GM03348 (cell line): ENCODE data around the gene FAM72D.
"Not testable (repeated sequence)": the region's sequence is repeated elsewhere in the genome, so short reads cannot be mapped to it uniquely, and the experiment has no call there.

Source experiments
- DNase-seq: peaks from one replicate; pipeline ENCODE4 v3.0.0; 2012; ENCODE audit warnings: low spot score

The FAM72D gene

DNA sequence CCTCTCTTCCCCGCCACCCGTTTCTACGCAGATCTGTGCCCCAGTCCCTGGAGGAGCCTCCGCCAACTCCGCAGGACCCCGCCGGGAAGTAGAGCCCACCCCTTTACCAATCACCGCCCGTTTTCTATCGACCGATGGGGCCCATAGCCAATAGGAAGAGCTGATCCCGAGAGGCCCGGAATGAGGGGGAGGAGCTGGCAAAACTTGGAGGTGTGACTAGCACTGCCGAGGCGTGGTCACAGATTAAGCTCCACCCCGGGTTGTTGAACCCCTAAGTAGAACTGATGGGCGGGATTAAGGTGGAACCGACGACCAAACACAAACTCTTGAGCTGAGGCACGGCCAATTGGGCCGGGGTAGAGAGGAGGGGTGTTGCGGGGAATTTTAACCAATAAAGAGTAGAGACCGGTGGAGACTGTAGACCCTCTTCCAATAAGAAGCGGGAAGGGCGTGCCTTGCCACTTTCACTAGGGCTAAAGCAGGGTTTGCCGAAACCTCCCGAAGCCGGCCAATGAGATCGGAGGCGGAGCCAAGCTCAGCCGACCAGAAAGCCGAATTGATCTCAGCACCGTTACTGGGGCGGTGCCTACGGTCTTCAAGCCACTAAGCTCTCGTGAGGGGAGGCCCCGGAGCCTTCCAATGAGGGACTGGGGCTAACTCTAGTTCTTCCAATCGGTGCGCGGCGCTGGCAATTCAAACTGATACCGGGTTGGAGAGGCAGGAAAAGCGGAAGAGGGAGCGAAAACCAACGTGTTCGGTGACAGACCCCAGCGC lies at the start of gene FAM72D, which contains the start of gene SRGAP2B:
FAM72D (plus strand) TSS at position 691 of the 774 bp plus-strand sequence. CDS start 874 bp downstream, outside the sequence.
SRGAP2B (minus strand) TSS at position 45 of the 774 bp plus-strand sequence. CDS start 2,427 bp downstream, outside the sequence.
- DNase-seq = not testable (repeated sequence)

DNA sequence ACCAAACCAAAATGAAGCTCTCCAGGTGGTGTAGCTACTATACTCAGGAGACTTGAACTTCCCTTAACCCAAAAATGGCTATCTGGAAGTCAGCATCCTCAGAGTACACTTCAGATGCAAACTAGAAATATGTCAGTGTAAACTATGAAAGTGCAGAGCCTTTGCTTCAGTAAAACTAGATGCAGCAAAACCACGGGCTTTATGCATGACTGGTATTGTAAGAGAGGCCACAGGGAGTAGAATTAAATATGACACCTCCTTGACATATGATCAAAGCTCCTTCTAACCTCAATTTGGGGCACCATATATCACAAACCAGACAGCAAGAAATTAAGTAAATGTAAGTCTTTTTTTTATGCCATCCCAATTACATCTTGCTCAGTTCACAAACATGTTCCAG lies 48.2 kb upstream of the FAM72D start:
- not testable (repeated sequence) for DNase-seq

DNA sequence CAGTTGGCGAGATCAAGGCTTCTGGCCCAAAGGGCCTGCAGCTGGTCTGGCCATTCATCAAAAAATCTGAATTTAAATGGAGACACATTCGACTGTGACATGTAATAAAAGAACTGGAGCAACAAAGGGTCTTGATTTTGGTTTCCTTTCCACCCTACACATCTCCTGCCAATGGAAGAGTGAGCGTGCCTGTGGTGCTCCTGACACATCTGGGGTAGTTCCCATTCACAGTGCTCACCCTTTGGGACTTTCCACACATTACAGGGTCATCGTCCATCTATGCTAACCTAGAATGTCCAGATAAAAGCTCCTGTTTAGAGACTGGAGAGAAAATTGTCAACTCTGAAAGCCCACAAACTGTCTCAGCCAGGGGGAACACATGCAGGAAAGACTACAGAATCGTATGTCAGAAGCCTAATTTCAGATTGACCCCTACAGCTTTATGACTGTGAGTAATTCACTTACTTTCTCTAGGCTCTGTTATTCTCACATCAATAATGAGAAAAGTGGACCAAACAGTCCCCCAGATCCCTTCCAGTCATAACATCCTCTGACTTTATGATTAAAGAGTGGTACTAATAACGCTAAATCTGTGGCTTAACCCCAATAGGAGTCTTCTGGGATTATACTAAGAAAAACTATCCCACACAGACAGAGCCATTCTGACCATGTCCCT lies 47.5 kb upstream of the FAM72D start:
- DNase-seq = not testable (repeated sequence)

DNA sequence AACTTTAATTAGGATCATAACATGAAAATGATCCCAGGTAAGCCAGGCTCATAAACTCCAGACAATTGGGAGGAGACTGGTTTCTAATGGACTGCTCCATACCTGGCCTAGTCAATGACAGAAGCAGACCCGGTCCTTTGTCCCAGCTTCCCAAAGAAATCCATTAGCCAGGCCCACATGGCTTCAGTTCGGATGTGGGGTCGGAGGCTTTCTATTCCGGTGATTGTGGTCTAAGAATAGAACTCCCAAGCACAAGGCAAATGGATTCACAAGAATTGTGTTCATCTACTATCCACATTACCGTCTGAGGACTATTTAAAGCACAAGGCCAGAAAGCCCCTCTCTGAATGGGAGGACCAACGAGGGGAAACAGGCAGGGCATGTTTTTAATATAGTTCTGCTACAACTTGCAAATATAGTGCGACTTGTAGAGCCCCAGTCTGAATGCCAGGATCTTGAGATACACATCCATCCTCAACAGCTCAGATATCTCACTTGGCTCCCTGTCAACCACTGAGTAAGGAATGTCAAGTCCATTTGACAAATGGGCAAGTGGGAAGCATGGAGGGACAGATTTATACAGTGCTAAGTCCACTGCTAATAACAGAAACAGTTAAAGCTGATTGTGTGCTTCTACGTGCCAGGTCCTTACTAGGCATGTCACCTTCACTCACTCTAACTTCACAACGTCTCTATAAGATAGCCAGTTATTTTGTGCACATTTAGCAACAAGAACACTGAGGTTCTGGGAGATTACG lies 43.6 kb upstream of the FAM72D start:
- DNase-seq = not testable (repeated sequence)

DNA sequence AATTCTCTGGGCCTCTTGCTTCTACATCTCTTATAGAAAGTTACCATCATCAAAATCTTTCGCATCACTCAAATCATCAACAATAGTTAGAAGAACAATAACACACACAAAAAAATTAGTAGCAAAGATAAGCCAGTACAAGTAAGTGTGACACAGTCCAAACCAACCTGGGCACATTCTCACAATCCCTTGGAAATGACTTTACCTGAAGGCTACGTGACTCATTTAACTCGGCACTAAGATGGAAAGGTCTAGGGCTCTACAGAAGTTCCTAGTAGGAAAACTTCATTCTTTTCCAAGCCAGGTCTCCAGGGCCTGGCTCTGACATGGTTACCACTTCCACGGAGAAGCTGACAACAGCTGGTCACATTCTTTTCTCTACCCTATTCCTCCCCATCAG lies 42.3 kb upstream of the FAM72D start:
- DNase-seq = not testable (repeated sequence)

DNA sequence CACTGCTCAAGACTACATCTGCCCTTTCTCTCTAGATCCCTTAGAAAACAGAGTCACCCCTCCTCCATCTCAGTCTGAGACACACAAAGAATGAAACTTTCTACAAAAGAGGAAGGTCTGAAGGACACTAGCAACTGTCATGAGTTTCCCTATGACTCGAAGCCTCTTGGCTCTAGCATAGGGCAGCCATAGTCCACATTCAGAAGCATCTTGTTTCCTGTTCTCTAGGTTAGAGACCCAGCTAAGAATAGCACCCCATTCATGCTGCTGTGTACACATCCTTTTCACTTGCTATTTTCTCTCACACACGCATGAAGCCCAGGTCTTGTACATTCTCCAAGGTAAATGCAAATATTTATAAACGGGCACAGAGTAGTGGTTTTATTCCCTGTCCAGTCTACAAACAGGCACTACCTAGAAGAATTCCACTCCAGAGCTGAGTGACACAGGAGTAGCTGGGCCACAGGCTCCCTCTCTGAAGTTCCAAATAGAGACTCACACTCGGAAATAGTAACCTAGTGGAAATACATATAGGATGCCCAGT lies 40.5 kb upstream of the FAM72D start:
- DNase-seq = not testable (repeated sequence)

DNA sequence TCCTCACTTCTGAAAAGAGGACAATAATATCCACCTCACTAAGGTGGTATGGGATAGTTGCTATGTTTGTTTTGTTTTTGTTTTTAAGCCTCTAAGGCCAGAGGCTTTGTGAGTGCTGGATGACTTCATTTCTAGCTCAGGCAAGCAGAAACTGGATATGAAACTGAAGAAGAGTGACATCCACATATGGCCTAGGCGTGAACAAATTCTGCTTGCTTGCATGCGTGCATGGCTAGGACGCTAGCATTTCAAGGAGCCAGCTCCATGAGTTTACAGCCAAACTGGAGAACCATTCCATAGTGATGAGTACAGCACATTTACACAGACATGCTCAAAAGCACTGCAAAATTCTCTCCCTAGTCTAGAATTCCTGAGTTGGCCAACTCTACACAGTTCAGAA lies 37.6 kb upstream of the FAM72D start:
- DNase-seq = not testable (repeated sequence)

DNA sequence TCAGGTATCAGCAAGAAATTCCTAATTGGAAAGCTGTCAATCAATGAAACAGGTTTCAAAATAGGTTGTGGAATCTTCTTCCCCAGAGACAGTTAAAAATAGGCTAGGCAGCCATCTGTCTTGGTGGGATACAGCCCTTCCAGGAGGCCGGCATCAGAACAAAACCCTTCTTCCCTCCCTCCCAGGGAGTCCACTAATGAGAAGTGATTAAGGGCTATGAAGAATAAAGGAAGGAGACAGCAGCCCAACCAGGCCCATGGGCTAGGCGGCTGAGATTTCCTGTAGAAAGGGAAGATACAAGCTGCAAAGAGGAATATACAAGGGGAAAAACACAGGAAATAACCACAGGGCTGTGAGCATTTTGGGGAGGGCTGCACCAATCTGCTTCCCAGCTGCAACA lies 32.5 kb upstream of the FAM72D start:
- DNase-seq = not testable (repeated sequence)

DNA sequence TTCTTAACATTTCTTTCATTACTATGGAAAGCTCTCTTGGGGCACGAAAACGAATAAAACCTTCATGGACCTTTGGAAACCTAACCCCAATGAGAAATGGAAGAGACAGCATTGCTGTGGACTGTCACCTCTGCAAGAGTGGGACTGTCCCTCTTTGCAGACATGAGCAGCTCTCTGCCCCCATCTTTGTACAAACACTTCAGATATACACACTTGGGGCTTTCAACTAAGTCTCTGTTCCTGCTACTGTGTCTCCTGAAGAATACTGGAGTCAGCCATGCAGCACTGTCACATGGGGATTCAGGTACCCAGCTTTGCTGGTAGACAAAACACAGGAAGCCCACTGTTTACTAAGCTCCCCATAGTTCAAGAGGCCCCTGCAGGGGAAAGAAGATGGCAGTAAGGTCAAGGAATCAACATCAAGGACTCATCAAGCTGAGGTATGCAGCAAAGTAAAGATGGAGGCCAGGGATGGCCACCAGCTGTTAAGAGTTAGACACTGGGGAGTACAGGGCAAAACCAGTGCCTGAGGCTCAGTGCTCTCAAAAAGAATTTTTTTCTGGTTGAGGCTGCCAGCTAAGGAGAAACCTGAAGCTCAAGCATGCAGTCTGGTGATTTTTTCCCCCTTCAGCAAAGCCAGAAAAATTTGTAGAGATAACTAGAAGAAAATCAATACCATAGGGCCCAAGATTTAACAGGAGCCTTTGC lies 31.7 kb upstream of the FAM72D start:
- not testable (repeated sequence) for DNase-seq

DNA sequence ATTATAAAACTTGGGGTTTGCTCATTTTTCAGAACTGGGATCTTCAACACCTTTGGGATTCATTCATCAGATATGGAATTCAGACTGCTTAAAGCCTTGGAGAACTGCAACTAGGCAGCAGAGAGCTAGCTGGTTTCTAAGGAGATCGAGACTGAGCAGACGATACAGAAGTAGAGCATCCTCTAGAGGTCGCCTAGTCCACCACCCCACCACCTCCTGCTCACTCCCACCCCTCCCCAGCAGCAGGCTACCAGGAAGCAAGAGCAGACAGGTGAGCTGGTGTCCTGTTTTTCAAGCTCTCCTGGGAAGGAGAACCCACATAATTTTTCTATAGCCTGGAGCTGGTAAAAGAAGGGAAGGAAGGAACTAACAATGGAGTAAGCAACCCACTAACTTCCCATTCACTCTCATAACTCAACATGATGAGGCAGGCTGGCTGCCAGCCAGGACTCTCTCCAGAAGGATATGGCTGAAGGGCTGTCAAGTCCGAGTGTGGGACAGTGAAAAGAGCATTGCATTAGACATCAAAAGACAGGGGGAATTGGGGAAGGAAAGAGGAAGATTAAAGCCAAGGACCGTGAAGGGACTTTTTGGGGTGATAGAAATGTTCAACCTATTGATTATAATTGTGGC lies 30.5 kb upstream of the FAM72D start:
- not testable (repeated sequence) for DNase-seq

DNA sequence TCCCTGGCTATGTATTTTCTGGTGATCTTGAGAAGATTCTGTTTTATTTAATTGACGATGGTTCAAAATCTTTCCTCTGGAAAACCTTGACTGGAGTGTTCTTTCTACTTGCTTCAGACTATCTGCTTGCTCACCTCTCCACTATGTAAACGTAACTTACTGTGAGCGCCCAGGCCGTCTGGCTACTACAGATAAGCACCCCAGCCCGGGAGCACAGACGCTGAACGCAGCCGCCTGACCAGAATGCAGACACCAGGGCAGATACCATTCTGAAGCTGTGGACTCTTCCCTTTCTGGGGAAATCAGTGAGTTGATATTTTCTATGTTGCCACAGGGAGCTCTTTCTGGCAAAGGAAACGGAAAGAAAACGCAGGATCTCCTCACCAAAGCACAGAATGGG lies 29.3 kb upstream of the FAM72D start:
- not testable (repeated sequence) for DNase-seq

DNA sequence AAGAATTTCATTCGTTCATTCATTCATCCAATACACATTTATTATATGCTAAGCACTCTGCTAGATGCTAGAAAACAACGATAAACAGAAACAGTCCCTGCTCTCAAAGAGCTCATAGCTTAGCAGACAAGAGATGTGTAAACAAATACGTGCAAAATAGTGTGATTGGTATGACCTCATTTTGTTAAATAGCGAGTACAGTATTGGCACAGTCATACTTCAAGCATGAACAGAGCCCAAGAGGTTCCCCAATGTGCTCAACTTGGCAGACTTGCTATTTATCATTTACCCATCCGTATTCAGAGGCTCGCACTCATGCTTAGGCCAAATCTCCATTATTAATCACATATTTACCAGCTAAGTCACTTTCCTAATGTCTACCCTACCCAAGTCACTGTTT lies 24.2 kb upstream of the FAM72D start:
- not testable (repeated sequence) for DNase-seq

DNA sequence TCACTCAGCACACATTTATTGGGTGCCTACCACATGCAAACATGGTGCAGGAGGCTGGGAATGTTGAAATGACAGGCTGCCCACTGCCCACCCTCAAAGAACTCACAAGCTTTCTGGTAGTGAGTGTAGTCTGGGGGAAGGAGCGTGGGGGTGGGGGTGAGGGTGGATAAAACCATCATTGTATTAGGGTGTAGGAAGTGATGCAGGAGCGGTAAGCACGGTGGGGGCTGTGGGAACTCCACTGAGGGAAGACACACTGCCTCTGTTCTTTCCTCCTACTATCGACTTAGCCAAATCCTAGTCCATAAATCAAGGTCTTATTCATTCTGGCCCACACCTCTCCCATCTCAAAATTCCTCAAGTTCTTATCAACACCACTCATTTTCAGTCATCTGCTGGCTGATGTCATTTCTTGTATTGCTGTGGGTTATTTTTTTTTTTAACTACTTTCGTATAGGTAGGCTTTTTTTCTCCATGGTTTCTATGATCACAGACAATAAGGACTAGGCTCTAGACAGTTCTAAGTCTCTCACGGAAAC lies 21.7 kb upstream of the FAM72D start:
- DNase-seq = not testable (repeated sequence)

DNA sequence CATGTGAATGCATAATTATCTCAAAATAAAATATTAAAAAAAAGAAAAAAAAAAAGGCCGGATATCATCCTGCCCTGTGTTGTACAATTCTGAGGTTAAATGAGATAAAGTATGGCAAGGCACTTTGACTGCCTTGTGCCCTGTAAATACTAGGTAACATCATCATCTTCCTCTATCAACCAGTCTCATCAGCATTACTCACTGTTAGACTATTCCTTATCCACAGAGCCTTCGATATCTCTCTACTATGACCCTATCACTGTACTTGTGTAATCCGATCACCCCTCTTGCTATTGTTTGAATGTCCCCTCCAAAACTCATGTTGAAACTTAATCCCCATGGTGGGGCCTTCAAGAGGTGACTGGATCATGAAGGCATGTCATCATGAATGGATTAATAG lies 18.9 kb upstream of the FAM72D start:
- DNase-seq = not testable (repeated sequence)

DNA sequence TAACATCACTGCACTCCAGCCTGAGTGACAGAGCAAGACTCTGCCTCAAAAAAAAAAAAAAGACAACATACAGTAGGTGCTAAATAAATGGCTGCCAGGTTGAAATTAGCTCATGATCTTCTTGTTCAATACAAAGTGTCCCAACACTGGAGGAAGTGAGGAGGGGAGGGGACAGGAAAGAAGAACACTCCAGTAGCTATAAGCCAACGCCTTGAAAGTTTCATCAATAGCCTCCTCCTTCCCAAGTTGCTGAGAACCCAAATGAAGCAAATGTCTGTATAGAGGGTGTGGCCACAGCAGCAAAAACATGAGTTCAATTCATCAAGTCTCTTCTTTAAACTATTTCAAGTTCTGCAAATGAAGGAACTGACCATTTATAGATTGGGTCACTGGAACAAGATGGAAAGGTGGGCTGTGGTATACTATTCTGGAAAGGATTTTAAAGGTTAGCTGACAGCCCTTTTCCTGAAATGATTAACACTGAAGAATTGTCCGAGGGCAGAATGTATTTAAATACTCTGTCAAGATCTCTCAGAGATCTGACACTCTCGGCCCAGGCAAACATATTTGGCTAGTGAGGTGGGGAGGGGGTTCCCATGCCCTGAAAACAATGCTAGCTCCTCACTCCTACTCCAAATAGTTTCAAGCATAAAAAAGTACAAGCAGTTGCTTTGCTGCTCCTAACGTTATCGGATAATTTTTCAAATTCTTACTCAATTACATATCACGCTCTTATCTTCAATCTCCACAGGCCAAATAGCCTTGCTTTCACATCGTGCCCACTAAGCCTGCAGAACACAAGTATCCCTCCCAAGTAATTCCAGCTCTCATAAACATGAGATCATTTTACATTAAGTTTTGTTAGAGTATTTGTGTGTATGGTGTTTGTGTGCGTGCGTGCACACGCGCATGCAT lies 17.6 kb upstream of the FAM72D start:
- DNase-seq = not testable (repeated sequence)

DNA sequence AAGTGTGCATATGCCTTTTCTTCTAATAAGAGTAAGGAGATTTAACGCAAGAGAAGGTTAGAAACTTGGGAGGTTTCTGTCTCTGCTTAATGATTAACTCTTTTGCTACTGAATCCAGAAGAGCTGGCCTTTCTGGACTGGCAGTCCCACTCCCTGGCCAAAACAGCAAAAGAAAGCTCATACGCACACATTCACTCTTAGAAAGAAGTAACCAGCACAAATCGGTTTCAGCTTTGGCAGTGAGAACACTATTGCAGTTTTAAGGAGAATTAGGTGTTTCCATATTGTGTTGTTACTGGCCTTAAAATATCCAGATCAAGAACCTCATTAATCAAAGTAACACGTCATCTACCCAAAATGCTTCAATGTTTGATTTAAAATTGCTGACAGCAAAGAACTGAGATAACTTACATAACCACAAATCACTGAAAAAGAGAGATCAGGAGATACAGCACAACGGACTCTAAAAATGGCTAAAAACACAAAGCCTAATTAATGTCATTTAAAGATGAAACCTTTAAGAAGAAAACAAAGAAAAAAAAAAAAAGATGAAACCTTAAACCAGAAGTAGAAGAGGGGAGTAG lies 16.9 kb upstream of the FAM72D start:
- DNase-seq = not testable (repeated sequence)

DNA sequence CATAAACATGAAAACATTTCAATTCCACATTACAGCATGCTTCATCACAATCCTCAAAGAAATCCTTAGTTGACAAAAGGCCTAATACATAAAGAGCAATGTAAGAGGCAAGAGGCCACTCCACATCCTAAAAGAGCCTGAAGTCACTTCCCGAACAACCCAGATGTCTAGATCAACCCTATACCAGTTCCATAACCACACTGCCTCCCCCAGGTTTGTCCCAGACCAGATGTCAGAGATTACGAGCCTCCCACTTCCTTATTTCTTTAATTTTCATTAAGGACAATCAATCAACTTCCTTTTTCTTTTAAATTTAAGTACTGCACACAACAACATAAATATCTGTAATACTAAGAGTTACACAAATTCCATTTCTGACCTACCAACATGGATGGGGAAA lies 16.0 kb upstream of the FAM72D start:
- DNase-seq = not testable (repeated sequence)

DNA sequence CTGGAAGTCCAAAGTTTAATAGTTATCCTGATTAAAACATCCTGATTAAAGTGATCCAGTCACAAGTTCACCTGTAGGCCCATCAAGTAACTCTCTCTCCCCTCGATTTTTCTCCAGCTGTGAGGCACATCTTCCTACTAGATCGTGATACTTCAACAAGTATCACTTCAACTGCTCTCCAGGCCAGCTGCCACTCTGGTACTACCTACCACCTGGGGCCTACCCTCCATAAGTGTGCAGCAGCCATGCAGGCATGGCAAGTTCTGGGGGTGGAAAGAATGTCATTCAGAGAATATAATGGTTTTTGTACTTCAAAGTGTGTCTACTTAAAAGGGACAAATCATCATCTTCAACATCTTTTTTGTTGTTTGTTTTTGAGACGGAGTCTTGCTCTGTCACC lies 15.6 kb upstream of the FAM72D start:
- not testable (repeated sequence) for DNase-seq
